Gastrocnemius medialis (tissue), 4 donors: ENCODE data around the gene VOPP1.

Experiments
- CTCF ChIP-seq, 5 experiments: fragments of 450-650 bp in 3 of 5; fragments of 200-600 bp in 2 of 5; sonication (generic) in 2 of 5; IDR thresholded peaks in 4 of 5; conservative IDR thresholded peaks in 1 of 5; 1 replicate in 4 of 5; 2 replicates in 1 of 5; pipeline ENCODE4 v1.5.1; 2016 to 2019; ENCODE audit warnings: antibody characterized with exemption in 5 of 5, mild to moderate bottlenecking in 3 of 5, moderate library complexity in 3 of 5
- POLR2A ChIP-seq, 2 donors: fragments of 450-650 bp; IDR thresholded peaks; one replicate each; pipeline ENCODE4 v1.6.1; 2017; ENCODE audit warnings: antibody characterized with exemption in 2 of 2, mild to moderate bottlenecking in 2 of 2, moderate library complexity in 2 of 2

GRCh38 chr7:55593172-55593514 is 20.8 kb upstream of the VOPP1 start:
- TF ChIP-seq CTCF (IDR thresholded peaks at IDR 0.05 in 4 of 5, conservative IDR thresholded peaks at IDR 0.05 in 1 of 5) (no peak), POLR2A (IDR thresholded peaks at IDR 0.05) (no peak)
